HepG2 (cell line): ENCODE results near the gene LITAFD. TPM values are rescaled to one million over a fixed set of nuclear protein-coding genes. Genes with fewer than 3 reads are reported as not detected.

ENCODE experiments used
- GATAD2A ChIP-seq: IDR thresholded peaks from 2 replicates; pipeline ENCODE4 v1.6.1; 2016
- HNF4G ChIP-seq, 2 experiments: sonication (generic) in 1 of 2; formaldehyde crosslinking in 1 of 2; IDR thresholded peaks; 2 replicates each; pipeline versions ENCODE4 v1.4.0 to v1.6.1; 2011 to 2020; ENCODE audit warnings: borderline replicate concordance in 2 of 2, low read depth in 2 of 2, mild to moderate bottlenecking in 2 of 2, low read length in 1 of 2, missing genetic modification reagents in 1 of 2, moderate library complexity in 1 of 2
- KLF11 ChIP-seq: IDR thresholded peaks from 2 replicates; pipeline ENCODE4 v1.6.1; 2016; ENCODE audit warnings: missing compliant biosample characterization
- LRRFIP1 ChIP-seq: sonication (generic); formaldehyde crosslinking; conservative IDR thresholded peaks from 2 replicates; pipeline ENCODE4 v1.4.0; 2020; ENCODE audit warnings: missing genetic modification reagents
- MLLT10 ChIP-seq: sonication (generic); formaldehyde crosslinking; IDR thresholded peaks from 2 replicates; pipeline ENCODE4 v1.4.0; 2020; ENCODE audit warnings: missing genetic modification reagents
- NFATC3 ChIP-seq: sonication (generic); formaldehyde crosslinking; IDR thresholded peaks from 2 replicates; pipeline ENCODE4 v1.5.1; 2020; ENCODE audit warnings: mild to moderate bottlenecking, missing genetic modification reagents
- PAF1 ChIP-seq: IDR thresholded peaks from 2 replicates; pipeline ENCODE4 v1.6.1; 2016; ENCODE audit warnings: missing genetic modification reagents, missing compliant biosample characterization
- PHF5A ChIP-seq: IDR thresholded peaks from one replicate; pipeline ENCODE4 v1.6.1; 2018; ENCODE audit warnings: low read depth, missing genetic modification reagents; ENCODE audit not compliant: unreplicated experiment
- PREB ChIP-seq: sonication (generic); formaldehyde crosslinking; IDR thresholded peaks from 2 replicates; pipeline ENCODE4 v1.4.0; 2020; ENCODE audit warnings: missing genetic modification reagents
- SALL1 ChIP-seq: sonication (generic); formaldehyde crosslinking; IDR thresholded peaks from 2 replicates; pipeline ENCODE4 v1.8.0; 2022; ENCODE audit warnings: mild to moderate bottlenecking, missing genetic modification reagents
- SOX6 ChIP-seq, 2 experiments: fragments of 450-650 bp in 1 of 2; sonication (generic) in 1 of 2; formaldehyde crosslinking in 1 of 2; IDR thresholded peaks; 2 replicates each; pipeline versions ENCODE4 v1.4.0 to v1.6.1; 2017 to 2020; ENCODE audit warnings: antibody characterized with exemption in 1 of 2, mild to moderate bottlenecking in 1 of 2, missing genetic modification reagents in 1 of 2
- UBTF ChIP-seq: sonication (generic); formaldehyde crosslinking; IDR thresholded peaks from 2 replicates; pipeline ENCODE4 v1.4.0; 2020; ENCODE audit warnings: mild to moderate bottlenecking, missing genetic modification reagents
- ZBTB14 ChIP-seq: sonication (generic); formaldehyde crosslinking; IDR thresholded peaks from 2 replicates; pipeline ENCODE4 v1.4.0; 2020; ENCODE audit warnings: missing genetic modification reagents
- ZFP62 ChIP-seq: sonication (generic); formaldehyde crosslinking; IDR thresholded peaks from 2 replicates; pipeline ENCODE4 v1.4.0; 2020; ENCODE audit warnings: missing genetic modification reagents
- ZNF331 ChIP-seq: sonication (generic); formaldehyde crosslinking; IDR thresholded peaks from 2 replicates; pipeline ENCODE4 v1.4.0; 2020; ENCODE audit warnings: missing genetic modification reagents
- ZNF337 ChIP-seq: sonication (generic); formaldehyde crosslinking; IDR thresholded peaks from 2 replicates; pipeline ENCODE4 v1.5.1; 2020; ENCODE audit warnings: missing genetic modification reagents, low read depth, mild to moderate bottlenecking, borderline replicate concordance
- ZNF350 ChIP-seq: sonication (generic); formaldehyde crosslinking; IDR thresholded peaks from 2 replicates; pipeline ENCODE4 v1.4.0; 2020; ENCODE audit warnings: mild to moderate bottlenecking, low read depth, missing genetic modification reagents, borderline replicate concordance
- ZNF496 ChIP-seq: sonication (generic); formaldehyde crosslinking; IDR thresholded peaks from 2 replicates; pipeline ENCODE4 v1.8.1; 2023; ENCODE audit warnings: mild to moderate bottlenecking, moderate library complexity, missing genetic modification reagents; ENCODE audit not compliant: insufficient replicate concordance
- ZNF510 ChIP-seq: sonication (generic); formaldehyde crosslinking; IDR thresholded peaks from 2 replicates; pipeline ENCODE4 v1.4.0; 2020; ENCODE audit warnings: low read depth, mild to moderate bottlenecking, missing genetic modification reagents
- ZNF619 ChIP-seq: sonication (generic); formaldehyde crosslinking; IDR thresholded peaks from 2 replicates; pipeline ENCODE4 v1.4.0; 2020; ENCODE audit warnings: mild to moderate bottlenecking, missing genetic modification reagents
- ZNF724P ChIP-seq: sonication (generic); formaldehyde crosslinking; IDR thresholded peaks from 2 replicates; pipeline ENCODE4 v1.8.0; 2022; ENCODE audit warnings: missing genetic modification reagents, borderline replicate concordance
- ZNF790 ChIP-seq: sonication (generic); formaldehyde crosslinking; IDR thresholded peaks from 2 replicates; pipeline ENCODE4 v1.8.0; 2022; ENCODE audit warnings: missing genetic modification reagents, mild to moderate bottlenecking, borderline replicate concordance
- ZNF816 ChIP-seq: sonication (generic); formaldehyde crosslinking; IDR thresholded peaks from 2 replicates; pipeline ENCODE4 v1.8.0; 2022; ENCODE audit warnings: missing genetic modification reagents, mild to moderate bottlenecking, borderline replicate concordance
- polyA plus RNA-seq, 8 experiments: library from polyadenylated mRNA; depleted of rRNA in 3 of 8; stranded (reverse) in 7 of 8; unstranded in 1 of 8; fragments of >200 nt; fragmentation: Illumina TruSeq in 4 of 8; extraction: Trizol in 4 of 8; gene quantifications; 2 replicates each; pipeline versions ENCODE4 v1.2.1 to v1.2.3, GENCODE V29; 2011 to 2016; ENCODE audit warnings: low read depth in 4 of 8, missing spikeins in 1 of 8, mixed read lengths in 1 of 8; ENCODE audit not compliant: insufficient read depth in 1 of 8
- total RNA-seq, 5 experiments: library from RNA; depleted of rRNA; stranded (reverse); fragments of >200 nt; fragmentation: Illumina TruSeq; extraction: Trizol; gene quantifications; 2 replicates each; pipeline ENCODE4 v1.2.3, GENCODE V29; 2016; ENCODE audit warnings: low read depth in 1 of 5

The LITAFD gene
- total and polyA plus RNA-seq, 2 of the 13 experiments (the other 11 are each of a cell fraction or from before 2014, with no cell fraction given), result not detected

- TF ChIP-seq LRRFIP1 (CRISPR knock-in tag) (no peak), HNF4G (IDR thresholded peaks at IDR 0.05; ENCODE audit: borderline replicate concordance, low read depth, low read length) (no peak), HNF4G (CRISPR knock-in tag; IDR thresholded peaks at IDR 0.05; ENCODE audit: borderline replicate concordance, low read depth) (no peak), KLF11 (peak; percentile 38; the same call in 1 of the 2 replicates), ZNF724P (no peak), ZFP62 (CRISPR knock-in tag) (no peak), ZNF790 (no peak), PREB (CRISPR knock-in tag) (no peak), ZNF331 (peak; percentile 43; the same call in 1 of the 2 replicates), PAF1 (CRISPR knock-in tag) (no peak; the same call in 1 of the 2 replicates), SOX6 (IDR thresholded peaks at IDR 0.05) (no peak), SOX6 (CRISPR knock-in tag; IDR thresholded peaks at IDR 0.05) (no peak), ZNF496 (no peak), NFATC3 (CRISPR knock-in tag) (no peak), ZNF350 (CRISPR knock-in tag) (no peak; the same call in 1 of the 2 replicates), PHF5A (CRISPR knock-in tag) (peak; percentile 14), GATAD2A (CRISPR knock-in tag) (peak; percentile 12; the same call in 1 of the 2 replicates), ZBTB14 (no peak), ZNF510 (CRISPR knock-in tag) (no peak), ZNF816 (CRISPR knock-in tag) (no peak), UBTF (CRISPR knock-in tag) (no peak), ZNF619 (CRISPR knock-in tag) (no peak), ZNF337 (CRISPR knock-in tag) (no peak), MLLT10 (CRISPR knock-in tag) (no peak), SALL1 (no peak; the same call in 1 of the 2 replicates)
Measured at GRCh38 chr16:8861563-8862308, 20.4 kb upstream of the LITAFD start (continued).
